Activated B cell treated with CpG ODN at 0.5 μM for 24 hours (primary cell): ENCODE measurements around the gene CD38. TPM values are rescaled to one million over a fixed set of nuclear protein-coding genes. Genes with fewer than 3 reads are reported as not detected.

Experiments
- ATAC-seq: fragments of 200-7000 bp; cut with Tn5 transposase; one replicate; pipeline ENCODE4 v1.10.0; 2021; ENCODE audit warnings: low read depth, mild to moderate bottlenecking, moderate library complexity
- CTCF ChIA-PET: fragments of 350-600 bp; sonication (Branson Sonifier 250); formaldehyde crosslinking; loops from one replicate; lab custom pipeline; 2021; ENCODE audit warnings: antibody characterized with exemption; lab: Charles Lee
- POLR2A ChIA-PET: fragments of 350-600 bp; sonication (Branson Sonifier 250); formaldehyde crosslinking; loops from one replicate; lab custom pipeline; 2021; ENCODE audit warnings: antibody characterized with exemption; lab: Charles Lee
- DNase-seq: peaks from one replicate; pipeline ENCODE4 v3.0.0; 2022
- H3K27ac Mint-ChIP-seq: one replicate; pipeline ENCODE4 v1.8.0; 2020; ENCODE audit warnings: mixed read lengths
- H3K27me3 Mint-ChIP-seq: one replicate; pipeline ENCODE4 v1.8.0; 2021; ENCODE audit warnings: mixed read lengths
- H3K36me3 Mint-ChIP-seq: one replicate; pipeline ENCODE4 v1.8.0; 2021; ENCODE audit warnings: low read depth, mixed read lengths
- H3K4me1 Mint-ChIP-seq: one replicate; pipeline ENCODE4 v1.8.0; 2021; ENCODE audit warnings: mixed read lengths
- H3K4me3 Mint-ChIP-seq: one replicate; pipeline ENCODE4 v1.8.0; 2020; ENCODE audit warnings: mild to moderate bottlenecking, mixed read lengths
- H3K9me3 Mint-ChIP-seq: one replicate; pipeline ENCODE4 v1.8.0; 2020; ENCODE audit warnings: mixed read lengths
- CTCF ChIP-seq: fragments of 200-600 bp; IDR thresholded peaks from one replicate; pipeline ENCODE4 v1.8.0; 2022; ENCODE audit warnings: antibody characterized with exemption, mild to moderate bottlenecking
- intact Hi-C: fragments of 100-400 bp; cut with micrococcal nuclease; formaldehyde crosslinking; loops from one replicate; pipeline ENCODE4 v1.15.1; 2024
- total RNA-seq: library from RNA; stranded (reverse); gene quantifications from 2 replicates; pipeline ENCODE4 v1.2.3, GENCODE V29; 2022

CD38 gene
- total RNA-seq, 1 donor from 2014 or later = 5.8 TPM

GRCh38 chr4:15753786-15754185 is 24.3 kb upstream of the CD38 start:
- intact Hi-C loops = no loop called here
- POLR2A ChIA-PET = no interaction called here
- ATAC-seq (no peak), DNase-seq (no peak)
- Mint-ChIP-seq H3K4me1 (peaks cover 34% of the 10 kb centered on the region), H3K4me3 (no peak overlapping the region), H3K36me3 (no peaks in the 10 kb centered on the region), H3K27ac (no peak overlapping the region), H3K9me3 (no peaks in the 10 kb centered on the region), H3K27me3 (no peaks in the 10 kb centered on the region)
- TF ChIP-seq CTCF = no peak
- CTCF ChIA-PET = no interaction called here

GRCh38 chr4:15754323-15754722 is 23.8 kb upstream of the CD38 start:
- no peaks in the 10 kb centered on the region for H3K9me3 Mint-ChIP-seq
- ATAC-seq (no peak), DNase-seq (no peak)
- intact Hi-C loops = no loop called here
- TF ChIP-seq CTCF = no peak
- peaks cover 34% of the 10 kb centered on the region for H3K4me1 Mint-ChIP-seq
- no peaks in the 10 kb centered on the region for H3K36me3 Mint-ChIP-seq
- POLR2A ChIA-PET = no interaction called here
- H3K4me3 Mint-ChIP-seq = no peak overlapping the region
- H3K27ac Mint-ChIP-seq = no peak overlapping the region
- CTCF ChIA-PET = no interaction called here
- H3K27me3 Mint-ChIP-seq = no peaks in the 10 kb centered on the region

- intact Hi-C loops = loop anchor here (1.0 to 2.0 kb wide), 2 partner anchors 23 to 25 kb away; partner anchors contain the start of gene CD38
- POLR2A ChIA-PET = interaction anchor here (1.4 kb wide), 1 partner anchor 44 kb away, joined by 3 read pairs; no protein-coding TSS in a partner anchor
- H3K4me3 Mint-ChIP-seq = no peak overlapping the region
Measured at GRCh38 chr4:15755321-15756155, 22.6 kb upstream of the CD38 start.

GRCh38 chr4:15756361-15756861 is 21.7 kb upstream of the CD38 start:
- Mint-ChIP-seq H3K9me3 (no peaks in the 10 kb centered on the region), H3K4me1 (peaks cover 34% of the 10 kb centered on the region), H3K36me3 (no peaks in the 10 kb centered on the region), H3K27ac (no peak overlapping the region), H3K27me3 (no peaks in the 10 kb centered on the region), H3K4me3 (peak overlapping the region; percentile 44)
- ChIA-PET POLR2A (interaction anchor here (1.4 kb wide), 1 partner anchor 44 kb away, joined by 3 read pairs; no protein-coding TSS in a partner anchor), CTCF (interaction anchor here (1.3 to 3.5 kb wide), 6 partner anchors 18 to 200 kb away, joined by 3 to 15 read pairs (median 5); no protein-coding TSS in a partner anchor)
- ATAC-seq (peak; percentile 84), DNase-seq (no peak)
- TF ChIP-seq CTCF = peak; percentile 8
- intact Hi-C loops = loop anchor here (1.0 to 2.0 kb wide), 2 partner anchors 22 to 26 kb away; partner anchors contain the start of gene CD38

More at GRCh38 chr4:15755321-15756155, 22.6 kb upstream of the CD38 start:
- peaks cover 34% of the 10 kb centered on the region for H3K4me1 Mint-ChIP-seq
- H3K27me3 Mint-ChIP-seq = no peaks in the 10 kb centered on the region
- CTCF ChIA-PET = interaction anchor here (1.3 to 3.5 kb wide), 5 partner anchors 21 to 201 kb away, joined by 3 to 15 read pairs (median 5); no protein-coding TSS in a partner anchor
- no peaks in the 10 kb centered on the region for H3K9me3 Mint-ChIP-seq
- H3K27ac Mint-ChIP-seq = no peak overlapping the region
- no peaks in the 10 kb centered on the region for H3K36me3 Mint-ChIP-seq
- ATAC-seq = no peak
- TF ChIP-seq CTCF = no peak
- no peak for DNase-seq

GRCh38 chr4:15757054-15757453 is 21.1 kb upstream of the CD38 start:
- DNase-seq = no peak
- ChIA-PET POLR2A (interaction anchor here (1.4 kb wide), 1 partner anchor 43 kb away, joined by 3 read pairs; no protein-coding TSS in a partner anchor), CTCF (interaction anchor here (1.3 to 3.5 kb wide), 6 partner anchors 17 to 199 kb away, joined by 3 to 15 read pairs (median 5); no protein-coding TSS in a partner anchor)
- no peak overlapping the region for H3K27ac Mint-ChIP-seq
- H3K27me3 Mint-ChIP-seq = no peaks in the 10 kb centered on the region
- TF ChIP-seq CTCF = no peak
- no peaks in the 10 kb centered on the region for H3K36me3 Mint-ChIP-seq
- H3K4me3 Mint-ChIP-seq = no peak overlapping the region
- intact Hi-C loops = loop anchor here (2.0 kb wide), 1 partner anchor 22 kb away; the partner anchor contains the start of gene CD38
- ATAC-seq = no peak
- no peaks in the 10 kb centered on the region for H3K9me3 Mint-ChIP-seq
- H3K4me1 Mint-ChIP-seq = peaks cover 34% of the 10 kb centered on the region
